ENCODE measurements around the gene PIBF1.

- TF ChIP-seq, protein P1, sequence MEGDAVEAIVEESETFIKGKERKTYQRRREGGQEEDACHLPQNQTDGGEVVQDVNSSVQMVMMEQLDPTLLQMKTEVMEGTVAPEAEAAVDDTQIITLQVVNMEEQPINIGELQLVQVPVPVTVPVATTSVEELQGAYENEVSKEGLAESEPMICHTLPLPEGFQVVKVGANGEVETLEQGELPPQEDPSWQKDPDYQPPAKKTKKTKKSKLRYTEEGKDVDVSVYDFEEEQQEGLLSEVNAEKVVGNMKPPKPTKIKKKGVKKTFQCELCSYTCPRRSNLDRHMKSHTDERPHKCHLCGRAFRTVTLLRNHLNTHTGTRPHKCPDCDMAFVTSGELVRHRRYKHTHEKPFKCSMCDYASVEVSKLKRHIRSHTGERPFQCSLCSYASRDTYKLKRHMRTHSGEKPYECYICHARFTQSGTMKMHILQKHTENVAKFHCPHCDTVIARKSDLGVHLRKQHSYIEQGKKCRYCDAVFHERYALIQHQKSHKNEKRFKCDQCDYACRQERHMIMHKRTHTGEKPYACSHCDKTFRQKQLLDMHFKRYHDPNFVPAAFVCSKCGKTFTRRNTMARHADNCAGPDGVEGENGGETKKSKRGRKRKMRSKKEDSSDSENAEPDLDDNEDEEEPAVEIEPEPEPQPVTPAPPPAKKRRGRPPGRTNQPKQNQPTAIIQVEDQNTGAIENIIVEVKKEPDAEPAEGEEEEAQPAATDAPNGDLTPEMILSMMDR (conservative IDR thresholded peaks at IDR 0.05; ENCODE audit: low read depth, low read length), result no peak
- no peak for TF ChIP-seq EZH2 (IDR thresholded peaks at IDR 0.05; ENCODE audit: borderline replicate concordance, low read depth, low read length, poor library complexity, severe bottlenecking)
Measured at GRCh38 chr13:72757792-72758535, 24.0 kb upstream of the PIBF1 start.

Data from A673 (cell line).